NCI-H2196 (cell line): ENCODE data around the gene ACTR3C.
A peak's percentile ranks its signal among the peaks of the same experiment; 100 is the strongest.
"Not testable (repeated sequence)": the region's sequence is repeated elsewhere in the genome, so short reads cannot be mapped to it uniquely, and the experiment has no call there.

Source experiments
- DNase-seq: peaks from one replicate; lab custom pipeline; 2025; ENCODE audit not compliant: unreplicated experiment; lab: John Stamatoyannopoulos, UW

The ACTR3C gene

GRCh38 chr7:150285849-150286754 is 37.2 kb downstream of the ACTR3C start:
- DNase-seq = peak; percentile 43

- DNase-seq = not testable (repeated sequence)
These were observed 39.7 kb downstream of the ACTR3C start for GRCh38 chr7:150283608-150284007.

- not testable (repeated sequence) for DNase-seq
These were observed 40.2 kb downstream of the ACTR3C start for GRCh38 chr7:150283111-150283510.

GRCh38 chr7:150281681-150282403 is 41.5 kb downstream of the ACTR3C start:
- not testable (repeated sequence) for DNase-seq

GRCh38 chr7:150278383-150278782 is 45.0 kb downstream of the ACTR3C start:
- DNase-seq = not testable (repeated sequence)

GRCh38 chr7:150276132-150276695 is 47.1 kb downstream of the ACTR3C start:
- peak; percentile 30 for DNase-seq

- not testable (repeated sequence) for DNase-seq
These were observed 51.4 kb downstream of the ACTR3C start for GRCh38 chr7:150271898-150272297.

- DNase-seq = not testable (repeated sequence)
These were observed 53.1 kb downstream of the ACTR3C start for GRCh38 chr7:150270101-150270824.

- not testable (repeated sequence) for DNase-seq
These were observed 54.5 kb downstream of the ACTR3C start for GRCh38 chr7:150268798-150269197.

GRCh38 chr7:150268287-150268686 is 55.1 kb downstream of the ACTR3C start:
- DNase-seq = not testable (repeated sequence)

GRCh38 chr7:150266953-150267665 is 56.2 kb downstream of the ACTR3C start:
- not testable (repeated sequence) for DNase-seq

GRCh38 chr7:150262656-150263055 is 60.7 kb downstream of the ACTR3C start:
- DNase-seq = not testable (repeated sequence)

GRCh38 chr7:150247745-150248144 is 75.6 kb downstream of the ACTR3C start:
- DNase-seq = not testable (repeated sequence)

- not testable (repeated sequence) for DNase-seq
These were observed 78.1 kb downstream of the ACTR3C start for GRCh38 chr7:150245208-150245607.

- not testable (repeated sequence) for DNase-seq
These were observed 80.4 kb downstream of the ACTR3C start for GRCh38 chr7:150242935-150243334.

GRCh38 chr7:150225444-150225843 is 97.9 kb downstream of the ACTR3C start:
- DNase-seq = not testable (repeated sequence)

GRCh38 chr7:150222083-150222972 is 101.0 kb downstream of the ACTR3C start:
- not testable (repeated sequence) for DNase-seq

- DNase-seq = not testable (repeated sequence)
These were observed 102.6 kb downstream of the ACTR3C start for GRCh38 chr7:150220673-150221181.
